HG02623 (cell line): Measurements from ENCODE around the gene TMEM9.

ENCODE experiments used
- ATAC-seq: cut with Tn5 transposase; IDR thresholded peaks from one replicate; pipeline ENCODE4 v1.9.1; 2021; ENCODE audit warnings: moderate library complexity; ENCODE audit not compliant: unreplicated experiment

The TMEM9 gene

DNA sequence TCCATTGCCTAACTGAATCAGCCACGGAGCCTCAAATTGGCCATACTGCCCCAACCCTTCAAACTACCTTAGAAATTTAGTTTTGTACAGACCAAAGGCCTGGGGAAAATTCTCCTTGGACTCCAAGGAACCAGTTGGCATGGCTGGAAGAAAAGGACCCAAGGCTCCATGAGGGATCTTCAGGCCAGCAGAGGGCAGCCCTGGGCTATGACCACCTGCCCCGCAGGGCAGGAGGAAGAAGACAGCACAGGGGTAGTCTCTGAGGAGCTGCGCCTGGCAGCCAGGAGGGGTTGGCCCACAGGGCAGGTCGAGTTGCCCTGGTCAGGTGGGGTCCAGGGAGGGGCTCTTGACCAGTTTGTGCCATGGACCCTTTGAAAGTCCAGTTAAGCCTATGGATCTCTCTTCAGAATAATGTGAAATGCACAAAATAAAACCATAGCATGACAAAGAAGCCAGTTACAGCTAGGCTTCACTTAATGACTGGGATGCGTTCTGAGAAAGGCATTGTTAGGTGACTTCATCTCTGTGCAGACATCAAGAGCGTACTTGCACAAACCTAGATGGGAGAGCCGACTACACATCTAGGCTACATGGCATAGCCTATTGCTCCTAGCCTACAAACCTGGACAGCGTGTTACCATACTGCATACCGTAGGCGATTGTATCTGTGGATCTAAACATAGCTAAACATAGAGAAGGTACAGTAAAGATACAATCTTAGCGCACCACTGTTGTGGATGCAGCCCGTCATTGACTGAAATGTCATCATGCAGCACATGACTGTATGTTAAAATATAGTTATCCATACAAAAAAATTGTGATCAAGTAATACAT lies 68.2 kb downstream of the TMEM9 start:
- no peak for ATAC-seq
